GM23338 (cell line): ENCODE results near the gene IL12B.

Source experiments
- CREB1 ChIP-seq: fragments of 250-450 bp; sonication (Bioruptor Pico); IDR thresholded peaks from 2 replicates; pipeline ENCODE4 v1.5.0; 2020; ENCODE audit warnings: low read depth, mild to moderate bottlenecking, moderate library complexity
- CTCF ChIP-seq, 2 experiments: fragments of 200-600 bp in 1 of 2; sonication (generic) in 1 of 2; conservative IDR thresholded peaks; 2 replicates each; pipeline versions ENCODE4 v1.5.1 to v1.6.1; 2016 to 2017; ENCODE audit warnings: antibody characterized with exemption in 2 of 2, low read depth in 2 of 2, mild to moderate bottlenecking in 2 of 2, moderate library complexity in 1 of 2
- EZH2 ChIP-seq: fragments of 200-600 bp; sonication (generic); IDR thresholded peaks from one replicate; pipeline ENCODE4 v1.8.0; 2017; ENCODE audit warnings: antibody characterized with exemption, mild to moderate bottlenecking, low read depth; ENCODE audit not compliant: unreplicated experiment
- EZH2phosphoT487 ChIP-seq: fragments of 200-600 bp; sonication (generic); IDR thresholded peaks from one replicate; pipeline ENCODE4 v1.8.1; 2018; ENCODE audit warnings: antibody characterized with exemption; ENCODE audit not compliant: unreplicated experiment
- JUNB ChIP-seq: IDR thresholded peaks from one replicate; pipeline ENCODE4 v1.6.1; 2016; ENCODE audit warnings: antibody characterized with exemption; ENCODE audit not compliant: unreplicated experiment
- NANOG ChIP-seq: IDR thresholded peaks from 2 replicates; pipeline ENCODE4 v1.6.1; 2016; ENCODE audit warnings: antibody characterized with exemption, borderline replicate concordance
- POLR2AphosphoS5 ChIP-seq: IDR thresholded peaks from 2 replicates; pipeline ENCODE4 v1.6.1; 2016; ENCODE audit warnings: antibody characterized with exemption, low read depth
- STAT1 ChIP-seq: IDR thresholded peaks from one replicate; pipeline ENCODE4 v1.6.1; 2016; ENCODE audit warnings: antibody characterized with exemption; ENCODE audit not compliant: unreplicated experiment
- ZNF462 ChIP-seq: fragments of 250-450 bp; sonication (Bioruptor Pico); IDR thresholded peaks from 2 replicates; pipeline ENCODE4 v1.5.0; 2020; ENCODE audit warnings: mild to moderate bottlenecking, moderate library complexity
- TF ChIP-seq, protein P1 (sequence below): IDR thresholded peaks from one replicate; pipeline ENCODE4 v1.6.1; 2018; ENCODE audit warnings: antibody characterized with exemption; ENCODE audit not compliant: unreplicated experiment

DNA sequence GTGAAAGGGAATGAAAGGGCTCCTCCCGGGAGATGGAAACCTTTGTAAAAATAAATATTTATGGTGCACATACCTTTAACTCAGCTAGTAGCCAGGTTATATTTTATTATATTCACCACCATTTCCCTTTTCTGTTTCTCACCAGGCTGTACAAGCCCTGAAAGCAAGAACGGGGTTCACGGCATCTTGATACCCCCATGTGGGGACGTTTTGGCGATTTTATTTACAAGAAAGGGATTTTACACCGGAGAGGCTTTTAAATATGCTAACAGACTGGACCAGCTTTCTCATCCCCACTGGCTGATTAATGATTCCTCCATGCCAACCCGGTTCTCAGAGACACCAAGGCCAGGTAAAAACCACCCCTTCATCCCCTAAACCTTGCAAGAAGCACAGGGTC lies 19.2 kb downstream of the IL12B start:
- TF ChIP-seq CTCF (conservative IDR thresholded peaks at IDR 0.05; ENCODE audit: low read depth in 2 of 2): no peak
- TF ChIP-seq EZH2phosphoT487: no peak
- no peak for TF ChIP-seq POLR2AphosphoS5
- no peak for TF ChIP-seq NANOG
- no peak for TF ChIP-seq EZH2
- TF ChIP-seq, protein P1, sequence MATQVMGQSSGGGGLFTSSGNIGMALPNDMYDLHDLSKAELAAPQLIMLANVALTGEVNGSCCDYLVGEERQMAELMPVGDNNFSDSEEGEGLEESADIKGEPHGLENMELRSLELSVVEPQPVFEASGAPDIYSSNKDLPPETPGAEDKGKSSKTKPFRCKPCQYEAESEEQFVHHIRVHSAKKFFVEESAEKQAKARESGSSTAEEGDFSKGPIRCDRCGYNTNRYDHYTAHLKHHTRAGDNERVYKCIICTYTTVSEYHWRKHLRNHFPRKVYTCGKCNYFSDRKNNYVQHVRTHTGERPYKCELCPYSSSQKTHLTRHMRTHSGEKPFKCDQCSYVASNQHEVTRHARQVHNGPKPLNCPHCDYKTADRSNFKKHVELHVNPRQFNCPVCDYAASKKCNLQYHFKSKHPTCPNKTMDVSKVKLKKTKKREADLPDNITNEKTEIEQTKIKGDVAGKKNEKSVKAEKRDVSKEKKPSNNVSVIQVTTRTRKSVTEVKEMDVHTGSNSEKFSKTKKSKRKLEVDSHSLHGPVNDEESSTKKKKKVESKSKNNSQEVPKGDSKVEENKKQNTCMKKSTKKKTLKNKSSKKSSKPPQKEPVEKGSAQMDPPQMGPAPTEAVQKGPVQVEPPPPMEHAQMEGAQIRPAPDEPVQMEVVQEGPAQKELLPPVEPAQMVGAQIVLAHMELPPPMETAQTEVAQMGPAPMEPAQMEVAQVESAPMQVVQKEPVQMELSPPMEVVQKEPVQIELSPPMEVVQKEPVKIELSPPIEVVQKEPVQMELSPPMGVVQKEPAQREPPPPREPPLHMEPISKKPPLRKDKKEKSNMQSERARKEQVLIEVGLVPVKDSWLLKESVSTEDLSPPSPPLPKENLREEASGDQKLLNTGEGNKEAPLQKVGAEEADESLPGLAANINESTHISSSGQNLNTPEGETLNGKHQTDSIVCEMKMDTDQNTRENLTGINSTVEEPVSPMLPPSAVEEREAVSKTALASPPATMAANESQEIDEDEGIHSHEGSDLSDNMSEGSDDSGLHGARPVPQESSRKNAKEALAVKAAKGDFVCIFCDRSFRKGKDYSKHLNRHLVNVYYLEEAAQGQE: no peak
- TF ChIP-seq JUNB: no peak
- TF ChIP-seq CREB1 (CRISPR knock-in tag): no peak
- TF ChIP-seq STAT1: no peak
- TF ChIP-seq ZNF462 (CRISPR knock-in tag): no peak
